GM18520 (cell line): ENCODE data around the gene FBXW7.
"Not testable (repeated sequence)": the region's sequence is repeated elsewhere in the genome, so short reads cannot be mapped to it uniquely, and the experiment has no call there.

Experiments used
- ATAC-seq: cut with Tn5 transposase; IDR thresholded peaks from one replicate; pipeline ENCODE4 v1.9.1; 2021; ENCODE audit not compliant: unreplicated experiment

Gene FBXW7

DNA sequence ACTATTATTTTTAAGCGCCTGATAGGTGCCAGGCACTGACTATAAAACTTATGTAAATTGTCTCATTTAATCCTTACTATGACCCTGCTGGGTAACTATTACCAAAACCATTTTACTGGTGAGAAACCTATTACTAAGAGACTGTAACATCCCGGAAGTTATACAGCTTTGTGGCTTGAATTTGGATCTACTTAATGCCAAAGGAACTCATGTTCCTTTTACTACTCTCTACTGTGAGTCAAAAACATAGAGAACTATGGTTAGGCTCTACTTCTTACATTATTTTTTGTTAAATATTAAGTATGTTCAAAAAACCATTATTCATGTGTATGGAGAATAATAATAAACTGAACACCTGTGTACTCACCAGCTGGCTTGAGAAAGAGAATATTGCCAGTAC lies 14.8 kb upstream of the FBXW7 start:
- not testable (repeated sequence) for ATAC-seq

DNA sequence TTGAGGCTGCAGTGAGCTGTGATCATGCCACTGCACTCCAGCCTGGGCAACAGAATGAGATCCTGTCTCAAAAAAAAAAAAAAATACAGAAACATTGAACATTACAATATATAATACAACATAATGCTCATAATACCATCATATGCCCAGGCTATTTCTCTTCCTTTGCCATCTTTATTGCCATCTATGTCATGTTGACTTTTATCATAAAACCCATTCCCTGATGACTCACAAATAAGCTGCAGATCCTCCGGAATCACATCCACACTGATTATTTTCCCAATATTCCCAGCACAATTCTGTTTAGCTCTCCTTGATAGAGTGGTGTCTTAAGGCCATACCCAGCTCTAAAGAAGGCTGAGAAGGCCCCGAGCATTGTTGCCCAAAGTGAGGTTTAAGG lies 9.2 kb upstream of the FBXW7 start:
- no peak for ATAC-seq

DNA sequence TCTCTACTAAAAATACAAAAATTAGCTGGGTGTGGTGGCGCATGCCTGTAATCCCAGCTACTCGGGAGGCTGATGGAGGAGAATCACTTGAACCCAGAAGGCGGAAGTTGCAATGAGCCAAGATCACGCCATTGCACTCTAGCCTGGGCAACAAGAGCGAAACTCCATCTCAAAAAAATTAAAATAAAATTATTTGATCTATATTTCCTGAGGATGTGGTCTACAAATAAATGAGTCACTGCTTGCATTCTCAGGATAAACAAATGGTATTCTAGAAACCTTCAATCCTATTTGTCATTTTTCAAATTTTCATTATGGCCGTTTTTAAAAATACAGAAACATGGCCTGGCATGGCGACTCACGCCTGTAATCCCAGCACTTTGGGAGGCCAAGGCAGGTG lies 8.6 kb upstream of the FBXW7 start:
- not testable (repeated sequence) for ATAC-seq

DNA sequence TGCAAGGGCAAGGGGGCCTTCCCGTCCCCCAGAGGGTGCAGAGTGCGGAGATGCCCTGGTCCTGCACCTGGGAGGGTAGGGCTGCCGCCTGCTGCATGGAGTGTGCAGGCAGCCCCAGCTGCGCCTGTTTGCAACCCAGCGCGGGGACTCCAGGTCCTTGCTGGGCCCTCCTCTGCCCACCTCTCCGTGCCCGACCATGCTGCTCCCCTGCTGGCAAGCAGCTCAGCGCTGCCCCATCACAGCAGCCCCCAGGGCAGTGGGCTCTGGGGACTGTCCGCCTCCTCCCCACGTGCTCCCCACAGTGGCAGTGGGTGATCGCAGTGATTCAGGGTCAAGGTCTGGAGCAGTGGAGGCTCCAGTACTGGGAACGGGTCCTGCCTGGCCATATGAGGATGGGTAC lies 5.0 kb upstream of the FBXW7 start:
- ATAC-seq = no peak

DNA sequence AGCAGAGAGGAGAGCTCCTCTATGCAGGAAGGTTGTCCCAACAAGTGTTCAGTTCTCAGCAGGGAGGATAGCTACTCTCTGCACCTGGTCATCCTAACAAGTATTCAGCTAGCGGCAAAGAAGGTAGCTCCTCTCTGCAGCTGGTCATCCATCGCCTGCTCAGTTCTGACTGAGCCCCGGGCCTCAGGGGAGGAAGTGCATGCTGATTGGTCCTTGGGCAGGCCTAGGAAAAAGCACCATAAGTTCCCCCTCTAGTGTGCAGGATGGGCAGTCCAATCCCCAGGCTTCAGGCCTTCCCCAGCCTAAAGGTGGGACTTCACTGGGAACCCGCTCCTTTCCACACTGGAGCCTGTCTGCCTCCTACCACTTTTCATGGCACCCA lies 4.4 kb upstream of the FBXW7 start:
- no peak for ATAC-seq

DNA sequence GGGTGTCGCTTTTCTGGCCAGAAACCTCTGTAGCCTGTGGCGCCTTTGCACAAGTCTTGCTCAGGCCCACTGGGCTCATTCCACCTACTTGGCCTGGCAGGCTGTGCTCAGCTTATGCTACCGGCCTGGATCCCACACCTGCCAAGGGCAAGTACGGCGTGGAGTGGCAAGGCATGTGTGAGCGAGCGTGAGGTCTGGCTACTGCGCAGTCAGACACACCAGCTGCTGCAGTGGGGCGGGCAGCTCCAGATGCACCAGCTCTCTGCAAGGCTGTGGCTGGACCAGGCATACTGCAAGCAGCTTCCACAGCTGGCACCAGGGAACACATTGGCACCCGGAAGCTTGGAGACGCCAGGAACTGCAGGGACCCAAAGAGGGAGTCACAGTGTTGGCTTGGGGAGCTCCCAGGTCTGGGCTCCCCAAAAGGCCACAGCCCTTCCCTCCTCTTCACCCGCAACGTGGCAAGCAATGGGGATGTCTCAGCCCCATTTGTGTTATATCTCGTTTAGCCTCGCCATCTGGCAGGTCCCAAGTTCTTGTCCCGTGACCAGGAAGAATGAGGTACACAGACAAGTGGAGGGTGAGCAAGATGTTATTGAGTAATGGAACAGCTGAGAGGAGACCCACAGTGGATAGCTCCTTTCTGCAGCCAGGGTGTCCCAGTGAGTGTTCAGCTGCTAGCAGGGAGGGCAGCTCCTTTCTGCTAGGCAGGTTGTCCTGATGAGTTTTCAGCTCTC lies 3.8 kb upstream of the FBXW7 start:
- no peak for ATAC-seq

DNA sequence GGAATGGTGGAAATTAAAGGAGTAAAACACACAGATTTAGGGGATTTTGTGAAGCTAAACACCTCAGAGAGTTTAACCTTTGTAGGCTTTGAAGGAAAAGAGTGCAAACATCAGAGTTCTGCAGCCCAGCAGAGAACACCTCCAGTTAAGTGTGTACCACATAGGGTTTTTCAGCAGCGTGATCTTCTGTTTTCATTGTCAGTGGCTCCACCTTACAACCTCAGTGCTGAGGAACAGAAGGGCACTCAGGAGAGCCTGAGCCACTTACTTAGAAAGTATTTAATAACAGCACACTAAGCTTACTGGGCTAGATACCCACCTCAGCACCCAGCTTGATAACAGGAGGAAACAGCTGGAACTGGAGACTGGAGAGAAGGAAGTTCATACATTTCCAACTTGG lies 2.0 kb upstream of the FBXW7 start:
- no peak for ATAC-seq

DNA sequence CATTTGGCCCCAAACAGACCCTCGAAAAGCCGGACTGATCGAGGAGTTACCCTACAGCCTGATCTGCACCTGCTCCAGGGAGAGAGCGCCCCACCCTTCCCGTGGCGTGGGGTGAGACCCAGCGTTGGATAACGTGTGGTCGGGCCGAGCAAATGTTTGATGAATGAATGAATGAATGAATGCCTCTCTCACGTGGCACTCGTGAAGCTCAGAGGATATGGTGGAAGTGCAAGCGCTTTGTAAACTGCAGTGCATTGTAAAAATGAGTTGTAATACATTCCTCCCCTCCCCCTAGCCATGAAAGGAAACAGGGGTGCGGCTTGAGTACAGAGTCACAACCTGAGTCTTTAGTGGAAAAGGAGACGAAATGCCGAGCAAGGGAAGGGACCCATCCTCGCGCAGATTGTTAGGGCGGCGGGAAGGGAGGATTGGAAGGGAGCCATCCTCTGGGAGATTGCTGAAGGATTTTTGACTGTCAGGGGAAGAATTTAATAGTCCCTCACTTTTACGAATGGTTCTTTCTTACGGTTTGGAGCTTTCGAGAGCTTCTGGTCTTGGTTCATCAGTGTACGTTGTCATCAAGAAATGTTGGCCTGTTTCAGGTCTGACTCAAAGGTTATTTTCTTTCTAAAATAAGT lies 772 bp upstream of the FBXW7 start:
- ATAC-seq = peak; percentile 15

DNA sequence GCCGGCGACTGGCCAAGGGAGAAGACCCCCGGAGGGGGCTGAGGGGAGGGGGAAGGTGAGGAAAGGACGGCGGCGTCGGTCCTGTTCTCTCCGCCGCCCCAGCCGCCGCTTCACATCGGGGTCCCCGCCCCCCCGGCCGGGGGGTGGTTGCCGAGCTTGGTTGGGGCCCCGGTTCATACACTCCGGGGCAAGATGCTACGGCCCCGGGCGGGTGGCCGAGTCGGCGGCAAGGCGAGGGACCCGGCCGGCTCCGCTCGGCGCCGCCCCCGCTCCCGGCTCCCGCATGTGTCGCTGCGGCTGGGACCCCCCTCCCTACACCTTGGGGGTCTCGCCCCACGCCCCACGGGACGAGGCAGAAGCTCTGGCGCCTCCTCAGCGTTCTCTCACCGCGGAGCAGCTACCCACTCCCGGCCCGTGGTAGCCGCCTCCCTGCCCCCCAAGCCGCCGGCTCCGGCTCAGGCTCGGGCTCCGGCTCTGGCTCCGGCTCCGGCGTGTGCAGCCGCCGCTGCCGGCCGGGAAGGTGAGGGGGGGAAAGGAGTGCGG lies 461 bp downstream of the FBXW7 start:
- no peak for ATAC-seq

DNA sequence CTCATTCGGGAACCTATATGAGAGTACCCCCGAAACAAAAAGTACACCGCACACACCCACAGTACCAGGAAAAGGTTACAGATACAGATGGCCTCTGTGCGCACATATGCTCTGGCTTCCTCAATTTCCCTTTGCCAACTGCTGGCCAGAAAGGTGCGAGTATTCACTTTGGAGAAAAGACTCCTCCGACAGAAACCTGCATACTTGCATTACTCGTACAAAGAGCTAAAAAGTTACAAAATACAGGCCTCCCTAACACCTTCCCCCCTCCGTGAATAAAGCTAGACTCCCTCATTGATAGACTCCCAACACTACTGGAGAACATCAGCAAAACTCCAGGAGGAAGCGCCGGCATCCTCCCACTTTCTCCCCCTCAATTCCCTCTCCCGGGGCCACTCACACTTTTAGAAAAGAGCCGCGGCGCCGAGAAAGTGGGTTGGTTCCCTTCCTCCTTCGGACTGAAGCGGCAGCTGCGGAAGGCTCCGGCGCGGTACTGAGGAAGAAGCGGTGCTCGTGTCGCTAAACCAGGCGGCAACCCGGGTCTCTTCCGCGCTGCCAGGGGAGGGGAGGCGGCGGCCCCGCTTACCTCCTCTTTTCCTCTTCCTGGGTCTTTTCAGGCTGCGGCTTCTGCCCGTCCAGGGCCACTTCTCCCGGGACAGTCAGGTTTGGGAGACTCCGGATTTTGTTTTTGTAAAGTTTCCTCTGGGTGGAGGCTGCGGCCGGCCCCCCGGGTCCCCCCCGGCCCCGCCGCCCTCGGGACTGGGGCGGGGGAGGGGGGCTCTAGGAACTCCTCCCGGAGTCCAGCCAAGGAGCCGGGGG lies 1.1 kb downstream of the FBXW7 start:
- ATAC-seq = no peak

DNA sequence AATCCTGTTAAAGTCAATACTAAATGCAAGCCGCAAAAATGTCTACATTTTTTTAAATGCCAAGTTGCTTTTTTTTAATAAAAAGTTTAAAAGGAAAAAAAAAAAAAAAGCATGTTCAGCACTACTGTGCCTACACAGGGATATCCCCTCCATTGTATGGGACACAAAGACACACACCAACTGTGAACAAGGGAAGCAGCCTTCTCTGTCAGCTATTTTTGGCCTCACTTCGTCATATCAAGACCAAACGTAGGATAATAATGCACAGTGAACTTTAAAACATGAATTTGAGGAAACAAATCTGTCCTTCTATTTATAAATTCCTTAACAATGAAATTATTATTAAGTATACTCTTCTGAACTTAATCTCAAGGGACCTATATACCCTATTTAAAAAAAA lies 4.4 kb downstream of the FBXW7 start:
- no peak for ATAC-seq

DNA sequence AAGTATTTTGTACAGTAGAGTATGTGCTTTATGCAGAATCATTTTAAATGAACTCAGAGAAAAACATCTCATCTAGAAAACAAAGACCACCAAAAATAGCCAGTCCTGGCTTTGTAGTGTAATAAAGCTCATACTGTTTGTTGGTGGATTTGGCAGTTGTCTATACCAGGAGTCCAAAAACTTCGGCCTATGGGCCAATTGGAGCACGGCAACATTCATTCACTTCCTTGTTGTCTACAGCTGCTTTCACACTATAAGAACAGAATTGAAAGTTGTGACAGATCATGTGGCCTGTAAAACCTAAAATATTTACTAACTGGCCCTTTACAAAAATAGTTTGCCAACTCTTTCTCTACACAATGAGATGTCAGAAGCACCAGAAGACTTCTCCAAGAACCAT lies 5.3 kb downstream of the FBXW7 start:
- ATAC-seq = no peak

DNA sequence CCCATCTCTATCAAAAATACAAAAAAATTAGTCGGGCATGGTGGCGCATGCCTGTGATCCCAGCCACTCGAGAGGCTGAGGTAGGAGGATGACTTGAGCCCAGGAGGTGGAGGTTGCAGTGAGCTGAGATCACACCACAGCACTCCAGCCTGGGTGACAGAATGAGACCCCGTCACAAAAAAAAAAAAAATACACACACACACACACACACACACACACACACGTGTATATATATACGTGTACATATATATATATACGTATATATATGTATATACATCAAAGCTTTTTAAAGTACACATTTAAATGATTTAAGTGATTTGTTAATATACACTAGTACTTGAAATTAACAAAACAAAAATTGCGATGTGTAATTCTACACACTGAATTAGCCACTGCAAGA lies 6.0 kb downstream of the FBXW7 start:
- no peak for ATAC-seq

DNA sequence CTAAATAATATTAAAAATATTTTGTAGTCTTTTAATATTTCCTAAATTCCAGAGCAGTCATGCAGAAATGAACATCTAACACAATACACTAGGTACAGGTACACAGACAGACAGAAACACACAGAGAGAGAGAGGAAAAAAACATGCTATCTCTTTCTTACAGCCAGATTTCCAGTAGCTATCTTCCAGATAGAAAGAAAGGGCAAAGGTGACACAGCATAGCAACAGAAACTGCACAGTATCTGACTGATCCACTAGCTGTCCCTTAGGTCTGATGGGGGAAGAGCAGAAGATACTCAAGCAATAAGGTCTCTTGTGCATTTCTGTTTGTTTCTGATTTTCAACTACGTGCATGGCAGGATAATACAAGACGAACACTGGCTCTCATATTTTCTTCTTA lies 7.8 kb downstream of the FBXW7 start:
- ATAC-seq = no peak

DNA sequence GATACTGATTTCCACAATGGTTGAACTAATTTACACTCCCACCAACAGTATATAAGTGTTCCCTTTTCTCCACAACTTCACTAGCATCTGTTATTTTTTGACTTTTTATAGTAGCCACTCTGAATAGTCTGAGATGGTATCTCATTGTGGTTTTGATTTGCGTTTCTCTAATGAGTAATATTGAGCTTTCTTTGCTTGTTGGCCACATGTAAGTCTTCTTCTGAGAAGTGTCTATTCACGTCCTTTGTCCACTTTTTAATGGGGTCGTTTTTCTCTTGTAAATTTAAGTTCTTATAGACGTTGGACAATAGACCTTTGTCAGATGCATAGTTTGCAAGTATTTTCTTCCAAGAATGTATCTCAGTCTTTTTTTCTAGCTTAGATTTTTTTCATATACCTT lies 10.0 kb downstream of the FBXW7 start:
- peak; percentile 32 for ATAC-seq

DNA sequence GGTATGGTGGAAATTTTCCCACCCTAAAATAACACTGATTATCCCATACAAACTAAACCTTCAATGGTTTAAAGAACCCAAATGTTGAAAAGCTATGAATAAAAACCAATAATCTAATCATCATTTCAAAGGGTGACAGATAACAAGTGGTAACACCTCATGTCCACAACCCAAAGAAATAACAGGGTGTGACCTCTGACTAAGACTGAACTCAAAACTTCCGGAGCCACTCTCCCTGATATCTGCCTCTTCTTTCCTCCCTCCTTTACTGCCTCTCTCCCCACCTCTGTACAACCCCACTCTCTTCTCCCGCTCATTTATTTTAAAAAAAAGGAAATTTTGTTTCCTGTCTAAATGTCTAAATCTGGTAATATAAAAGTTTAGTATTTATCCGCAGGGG lies 11.5 kb downstream of the FBXW7 start:
- ATAC-seq = peak; percentile 60

DNA sequence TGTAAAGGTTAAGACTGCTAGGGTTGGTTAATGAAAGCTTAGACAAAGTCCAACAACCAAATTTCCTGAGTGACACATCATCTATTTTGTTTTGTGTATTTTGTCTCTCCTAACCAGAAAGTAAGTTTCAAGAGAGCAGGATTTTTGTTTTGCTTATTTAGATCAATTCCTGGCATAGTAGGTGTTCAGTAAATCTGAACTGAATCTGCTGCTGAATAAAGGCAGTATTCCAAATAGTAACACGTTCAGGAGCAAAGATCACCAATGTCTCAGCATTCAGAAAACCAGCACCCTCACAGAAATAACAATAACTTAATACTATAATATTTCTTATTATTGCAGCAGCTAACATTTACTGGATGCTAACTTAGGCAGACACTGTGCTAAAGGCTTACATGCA lies 12.2 kb downstream of the FBXW7 start:
- ATAC-seq = no peak

DNA sequence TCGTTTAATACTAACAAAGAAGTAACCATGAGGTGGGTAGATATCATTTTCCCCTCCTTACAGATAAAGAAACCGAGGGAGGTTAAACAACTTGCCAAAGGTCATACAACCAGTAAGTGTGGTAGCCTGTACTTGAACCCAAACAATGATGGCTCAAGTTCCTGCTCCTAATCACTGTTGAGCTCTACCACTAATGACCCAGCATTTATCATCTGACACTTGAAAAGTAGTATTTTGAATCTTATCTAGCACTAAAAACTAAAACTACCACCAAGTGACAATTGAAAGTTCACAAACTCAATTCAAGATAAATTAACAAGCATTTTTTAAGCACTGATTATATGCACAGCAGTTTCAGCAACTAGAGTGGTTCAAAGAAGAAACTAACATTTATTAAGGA lies 13.1 kb downstream of the FBXW7 start:
- no peak for ATAC-seq

DNA sequence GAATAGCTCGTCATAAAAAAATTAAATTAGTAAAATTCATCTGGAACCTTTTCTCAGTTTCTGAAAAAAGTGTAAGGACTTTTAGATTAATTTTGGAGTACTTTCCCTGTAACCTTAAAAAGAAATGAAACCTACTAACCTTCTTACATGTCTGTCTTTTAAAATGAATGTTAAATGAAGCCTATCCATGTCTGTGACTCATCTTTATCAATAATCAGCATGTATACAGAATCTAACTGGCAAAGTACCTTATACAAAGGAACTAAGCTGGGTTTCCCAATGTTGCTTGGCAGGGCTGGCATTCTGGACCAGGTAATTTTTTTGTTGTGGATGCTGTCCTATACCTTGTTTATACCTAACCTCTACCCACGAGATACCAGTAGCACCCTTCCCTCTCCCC lies 13.6 kb downstream of the FBXW7 start:
- no peak for ATAC-seq

DNA sequence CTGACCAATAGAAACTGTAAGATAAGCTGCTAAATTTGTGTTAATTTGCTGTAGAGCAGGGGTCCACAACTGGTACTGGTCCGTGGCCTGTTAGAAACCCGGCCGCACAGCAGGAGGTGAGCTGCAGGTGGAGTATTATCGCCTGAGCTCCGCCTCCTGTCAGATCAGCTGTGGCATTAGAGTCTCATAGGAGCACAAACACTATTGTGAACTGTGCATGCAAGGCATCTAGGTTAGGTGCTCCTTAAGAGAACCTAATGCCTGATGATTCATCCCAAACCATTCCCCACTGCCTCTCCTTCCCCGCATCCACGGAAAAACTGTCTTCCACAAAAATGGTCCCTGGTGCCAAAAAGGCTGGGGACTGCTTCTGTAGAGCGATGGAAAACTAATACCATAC lies 19.7 kb downstream of the FBXW7 start:
- no peak for ATAC-seq

DNA sequence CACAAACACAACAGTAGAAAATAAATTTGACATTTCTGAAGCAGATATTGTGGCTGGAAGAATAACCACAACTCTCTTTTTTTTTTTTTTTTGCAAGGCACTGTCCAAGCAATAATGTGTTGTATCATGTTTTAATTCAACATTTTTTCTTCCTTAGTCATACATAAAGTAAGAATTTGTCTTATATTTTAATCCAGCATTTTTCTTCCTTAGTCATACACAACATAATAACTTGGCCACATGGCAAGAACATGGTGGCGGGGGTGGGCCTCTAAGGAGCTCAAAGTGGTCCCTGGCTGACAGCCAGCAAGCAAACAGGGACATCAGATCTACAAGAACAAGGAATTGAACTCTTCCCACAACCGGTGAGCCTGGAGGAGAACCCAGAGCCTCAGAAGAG lies 20.2 kb downstream of the FBXW7 start:
- no peak for ATAC-seq

DNA sequence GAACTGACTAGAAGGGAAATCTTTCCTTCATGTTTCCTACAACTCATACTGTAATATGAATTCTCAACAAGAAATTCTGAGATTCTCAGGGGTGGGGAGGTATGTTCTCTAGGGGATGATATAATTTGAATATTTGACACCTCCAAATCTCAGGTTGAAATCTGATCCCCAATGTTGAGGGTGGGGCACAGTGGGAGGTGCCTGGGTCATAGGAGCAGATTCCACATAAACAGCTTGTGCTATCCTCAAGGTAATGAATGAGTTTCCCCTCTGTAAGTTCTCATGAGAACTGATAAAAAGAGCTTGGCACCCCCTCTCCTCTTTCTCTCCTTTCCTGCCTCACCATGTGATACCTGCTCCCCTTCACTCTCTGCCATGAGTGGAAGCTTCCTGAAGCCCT lies 21.5 kb downstream of the FBXW7 start:
- no peak for ATAC-seq
